HepG2 (cell line): Measurements from ENCODE around the gene TUBGCP6. TPM values are rescaled to one million over a fixed set of nuclear protein-coding genes. Genes with fewer than 3 reads are reported as not detected.

ENCODE experiments used
- ATAC-seq: fragments of 200-7000 bp; cut with Tn5 transposase; 3 replicates; pipeline ENCODE4 v1.9.1; 2020; ENCODE audit warnings: mild to moderate bottlenecking, moderate library complexity
- BruUV-seq: library from RNA; stranded (reverse); fragments of 400-500 nt; replicated peaks from 2 replicates; lab custom pipeline; 2021; lab: Mats Ljungman, UMichigan
- CTCF ChIA-PET: fragments of 300-600 bp; formaldehyde crosslinking; extraction: SDS; loops from one replicate; lab custom pipeline; 2021; ENCODE audit warnings: low total read pairs, inconsistent platforms, low intra/inter-chr PET ratio; lab: Yijun Ruan, JAX
- POLR2A ChIA-PET: fragments of 350-600 bp; sonication (Branson Sonifier 250); formaldehyde crosslinking; loops from one replicate; lab custom pipeline; 2020; ENCODE audit warnings: antibody characterized with exemption, inconsistent platforms; lab: Yijun Ruan, JAX
- DNase-seq: peaks from one replicate; pipeline ENCODE4 v3.0.0-alpha.2; 2015; ENCODE audit warnings: low spot score
- FAIRE-seq: peaks from 3 replicates; lab custom pipeline; 2011; peaks lifted over from hg19 to GRCh38; lab: Jason Lieb, UNC
- H2AFZ ChIP-seq: one replicate; pipeline ENCODE4 v1.6.1; 2011; ENCODE audit warnings: low read length, inconsistent platforms
- H3K27ac ChIP-seq: fragments of 300-600 bp; 3 replicates; pipeline ENCODE4 v1.8.0; 2011; ENCODE audit warnings: mixed run types, mild to moderate bottlenecking, mixed read lengths, low read length, inconsistent platforms; ENCODE audit not compliant: insufficient read depth; ENCODE audit errors: extremely low read length
- H3K27me3 ChIP-seq, 2 experiments: fragments of 200-600 bp in 1 of 2; 2 replicates in 1 of 2; 3 replicates in 1 of 2; pipeline versions ENCODE4 v1.6.0 to v1.8.0; 2011; ENCODE audit warnings: low read length in 2 of 2, mild to moderate bottlenecking in 2 of 2, moderate library complexity in 2 of 2, inconsistent platforms in 1 of 2; ENCODE audit not compliant: insufficient read depth in 2 of 2, control insufficient read depth in 1 of 2
- H3K36me3 ChIP-seq, 2 experiments: fragments of 200-600 bp in 1 of 2; replicated peaks in 1 of 2; 2 replicates in 1 of 2; 3 replicates in 1 of 2; pipeline versions ENCODE4 v1.5.1 to v1.8.0; 2011; ENCODE audit warnings: low read length in 2 of 2, inconsistent platforms in 1 of 2; ENCODE audit not compliant: insufficient read depth in 2 of 2, control insufficient read depth in 1 of 2
- H3K4me1 ChIP-seq: 2 replicates; pipeline ENCODE4 v1.5.1; 2012; ENCODE audit warnings: low read length, inconsistent platforms; ENCODE audit not compliant: insufficient read depth
- H3K4me2 ChIP-seq: 2 replicates; pipeline ENCODE4 v1.6.0; 2011; ENCODE audit warnings: low read depth, low read length, inconsistent platforms
- H3K4me3 ChIP-seq, 3 experiments: fragments of 200-600 bp in 1 of 3; sonication (generic), shearing (Covaris generic) in 1 of 3; replicated peaks in 1 of 3; 2 replicates each; pipeline ENCODE4 v1.5.1; 2011 to 2016; ENCODE audit warnings: low read length in 3 of 3, inconsistent platforms in 2 of 3, low read depth in 2 of 3, mild to moderate bottlenecking in 2 of 3, control low read depth in 1 of 3, mixed read lengths in 1 of 3; ENCODE audit not compliant: insufficient read depth in 1 of 3
- H3K79me2 ChIP-seq: one replicate; pipeline ENCODE4 v1.6.1; 2011; ENCODE audit warnings: low read length, inconsistent platforms; ENCODE audit not compliant: insufficient read depth
- H3K9ac ChIP-seq: 2 replicates; pipeline ENCODE4 v1.6.0; 2011; ENCODE audit warnings: mild to moderate bottlenecking, low read depth, low read length, inconsistent platforms; ENCODE audit not compliant: insufficient read depth
- H3K9me3 ChIP-seq: 2 replicates; pipeline ENCODE4 v1.5.1; 2012; ENCODE audit warnings: mild to moderate bottlenecking, low read length
- H4K20me1 ChIP-seq: 2 replicates; pipeline ENCODE4 v1.6.0; 2011; ENCODE audit warnings: inconsistent platforms, mild to moderate bottlenecking, low read length, moderate library complexity; ENCODE audit not compliant: insufficient read depth
- NCOA2 ChIP-seq: sonication (generic); formaldehyde crosslinking; IDR thresholded peaks from 2 replicates; pipeline ENCODE4 v1.8.0; 2022; ENCODE audit warnings: inconsistent platforms
- NFYC ChIP-seq: IDR thresholded peaks from 2 replicates; pipeline ENCODE4 v1.6.1; 2016; ENCODE audit warnings: missing genetic modification reagents, missing compliant biosample characterization
- NR3C1 ChIP-seq: sonication (generic); formaldehyde crosslinking; IDR thresholded peaks from 2 replicates; pipeline ENCODE4 v1.4.0; 2020; ENCODE audit warnings: missing genetic modification reagents
- RBM39 ChIP-seq: fragments of 200-400 bp; formaldehyde crosslinking; IDR thresholded peaks from one replicate; pipeline ENCODE4 v1.6.1; 2018; ENCODE audit warnings: antibody characterized with exemption, mild to moderate bottlenecking, low read depth, low read length; ENCODE audit not compliant: poor library complexity, severe bottlenecking
- REST ChIP-seq, 2 experiments: IDR thresholded peaks; 2 replicates each; pipeline ENCODE4 v1.6.1; 2011 to 2012; ENCODE audit warnings: low read length in 2 of 2, borderline replicate concordance in 1 of 2, low read depth in 1 of 2, mild to moderate bottlenecking in 1 of 2, moderate library complexity in 1 of 2
- RXRB ChIP-seq: IDR thresholded peaks from 2 replicates; pipeline ENCODE4 v1.6.1; 2016; ENCODE audit warnings: borderline replicate concordance, missing genetic modification reagents, missing compliant biosample characterization
- ZNF383 ChIP-seq: sonication (generic); formaldehyde crosslinking; IDR thresholded peaks from 2 replicates; pipeline ENCODE4 v1.4.0; 2020; ENCODE audit warnings: missing genetic modification reagents, mild to moderate bottlenecking, borderline replicate concordance
- ZNF44 ChIP-seq: sonication (generic); formaldehyde crosslinking; IDR thresholded peaks from 2 replicates; pipeline ENCODE4 v1.5.1; 2020; ENCODE audit warnings: mild to moderate bottlenecking, missing genetic modification reagents
- ZNF580 ChIP-seq: IDR thresholded peaks from 2 replicates; pipeline ENCODE4 v1.6.1; 2016; ENCODE audit warnings: low read depth, borderline replicate concordance
- ZNF609 ChIP-seq: sonication (generic); formaldehyde crosslinking; IDR thresholded peaks from 2 replicates; pipeline ENCODE4 v1.4.0; 2020; ENCODE audit warnings: mild to moderate bottlenecking, missing genetic modification reagents, borderline replicate concordance
- ZNF740 ChIP-seq: sonication (generic); formaldehyde crosslinking; IDR thresholded peaks from 2 replicates; pipeline ENCODE4 v1.4.0; 2020; ENCODE audit warnings: missing genetic modification reagents
- WGBS: methylation state at CpG from one replicate; pipeline ENCODE4 v1.1.6; 2017; ENCODE audit warnings: low lambda C conversion rate; 5-methylcytosine and 5-hydroxymethylcytosine counted together
- in situ Hi-C: cut with HindIII; loops from 2 replicates; pipeline ENCODE4 v1.10.0; 2017; ENCODE audit warnings: low pct_unique_long_range_greater_than_20kb; ENCODE audit not compliant: extremely low pct_ligation_motif_present
- intact Hi-C: fragments of 100-400 bp; cut with micrococcal nuclease; formaldehyde crosslinking; loops from one replicate; pipeline ENCODE4 v1.10.0; 2022; ENCODE audit not compliant: unreplicated experiment
- polyA plus RNA-seq, 8 experiments: library from polyadenylated mRNA; depleted of rRNA in 3 of 8; stranded (reverse) in 7 of 8; unstranded in 1 of 8; fragments of >200 nt; fragmentation: Illumina TruSeq in 4 of 8; extraction: Trizol in 4 of 8; gene quantifications; 2 replicates each; pipeline versions ENCODE4 v1.2.1 to v1.2.3, GENCODE V29; 2011 to 2016; ENCODE audit warnings: low read depth in 4 of 8, missing spikeins in 1 of 8, mixed read lengths in 1 of 8; ENCODE audit not compliant: insufficient read depth in 1 of 8
- total RNA-seq, 5 experiments: library from RNA; depleted of rRNA; stranded (reverse); fragments of >200 nt; fragmentation: Illumina TruSeq; extraction: Trizol; gene quantifications; 2 replicates each; pipeline ENCODE4 v1.2.3, GENCODE V29; 2016; ENCODE audit warnings: low read depth in 1 of 5

The TUBGCP6 gene
- total and polyA plus RNA-seq, 2 of the 13 experiments (the other 11 are each of a cell fraction or from before 2014, with no cell fraction given) = 14.6 to 15.7 TPM

GRCh38 chr22:50244420-50245213, at the start of gene TUBGCP6 (continued):
- peak; percentile 12; the same call in 1 of the 2 replicates for TF ChIP-seq NCOA2 (CRISPR knock-in tag)
- no peak for TF ChIP-seq NR3C1 (CRISPR knock-in tag)
- TF ChIP-seq ZNF609 (CRISPR knock-in tag) = peak; percentile 73
- TF ChIP-seq RXRB (CRISPR knock-in tag) = no peak
- TF ChIP-seq ZNF580 (CRISPR knock-in tag) = peak; percentile 52; the same call in 1 of the 2 replicates

GRCh38 chr22:50294319-50294656, 49.5 kb upstream of the TUBGCP6 start:
- BruUV-seq = no TSS peak
- H3K4me1 ChIP-seq = peaks cover 69% of the 10 kb centered on the region
- 0 out of 2 replicates have a peak, but pooled peaks have one; percentile 6 for TF ChIP-seq ZNF44 (CRISPR knock-in tag)
- no peak for TF ChIP-seq NFYC (CRISPR knock-in tag)
- TF ChIP-seq ZNF383 (CRISPR knock-in tag) = 0 out of 2 replicates have a peak, but pooled peaks have one; percentile 14
- peak; percentile 49 for TF ChIP-seq RBM39
- peak in 1 of 2 experiments; percentile 12; a peak in 1 of 4 replicates for TF ChIP-seq REST (IDR thresholded peaks at IDR 0.05; ENCODE audit: borderline replicate concordance in 1 of 2, low read depth in 1 of 2, low read length in 2 of 2)
- peak; percentile 49; the same call in 1 of the 2 replicates for TF ChIP-seq ZNF740 (CRISPR knock-in tag)

More at GRCh38 chr22:50294319-50294656, 49.5 kb upstream of the TUBGCP6 start:
- peak overlapping the region in 2 of 3 experiments; percentile 73 to 74; a peak in 5 of 6 replicates for H3K4me3 ChIP-seq
- H3K9ac ChIP-seq = peak overlapping the region; percentile 71
- POLR2A ChIA-PET = interaction anchor here (1.0 to 4.8 kb wide), 21 partner anchors 10 to 289 kb away, joined by 3 to 126 read pairs (median 6); partner anchors contain the start of genes CHKB, DENND6B, HDAC10 and MAPK12
- H3K27ac ChIP-seq = peak overlapping the region; percentile 94
- H3K36me3 ChIP-seq = peaks cover 8 to 9% of the 10 kb centered on the region in 2 experiments; a peak in 4 of 5 replicates
- no peaks in the 10 kb centered on the region for H3K27me3 ChIP-seq
- ATAC-seq = peak; percentile 9
- H4K20me1 ChIP-seq = peaks cover 9% of the 10 kb centered on the region; the same call in 1 of the 2 replicates
- H3K4me2 ChIP-seq = peak overlapping the region; percentile 79
- no peak for DNase-seq
- H3K79me2 ChIP-seq = peaks cover 71% of the 10 kb centered on the region
- CTCF ChIA-PET = interaction anchor here (1.2 to 2.3 kb wide), 2 partner anchors 18 to 32 kb away, joined by 9 to 10 read pairs; partner anchors contain the start of gene DENND6B
- no peak for FAIRE-seq
- in situ Hi-C loops (no loop called here), intact Hi-C loops (loop anchor here (5.0 to 10.0 kb wide), 2 partner anchors 33 to 869 kb away; partner anchors contain the start of gene DENND6B)
- 0% methylated on average over 1 of the region's 5 CpGs for WGBS
- H3K9me3 ChIP-seq = no peaks in the 10 kb centered on the region
- no peak overlapping the region for H2AFZ ChIP-seq
